Loucy (cell line): ENCODE measurements around the gene LRRC47.

ENCODE experiments used
- H2AFZ ChIP-seq: fragments of 200-600 bp; sonication (generic); 2 replicates; pipeline ENCODE4 v1.6.0; 2016; ENCODE audit warnings: antibody characterized with exemption, mild to moderate bottlenecking, low read length, moderate library complexity
- H3F3A ChIP-seq: fragments of 200-600 bp; 2 replicates; pipeline ENCODE4 v1.6.0; 2016; ENCODE audit warnings: antibody characterized with exemption, low read depth, mild to moderate bottlenecking
- H3K27me3 ChIP-seq: fragments of 200-600 bp; sonication (generic); 2 replicates; pipeline ENCODE4 v1.6.1; 2014; ENCODE audit warnings: low read length, mild to moderate bottlenecking; ENCODE audit not compliant: insufficient read depth, poor library complexity, severe bottlenecking
- H3K36me3 ChIP-seq: fragments of 200-600 bp; sonication (generic); 2 replicates; pipeline ENCODE4 v1.6.1; 2016; ENCODE audit warnings: low read length; ENCODE audit not compliant: insufficient read depth
- H3K4me1 ChIP-seq: fragments of 200-600 bp; sonication (generic); 2 replicates; pipeline ENCODE4 v1.5.1; 2014; ENCODE audit warnings: low read length, mild to moderate bottlenecking; ENCODE audit not compliant: insufficient read depth, poor library complexity, severe bottlenecking
- H3K4me2 ChIP-seq: fragments of 200-600 bp; sonication (generic); 2 replicates; pipeline ENCODE4 v1.6.0; 2014; ENCODE audit warnings: antibody characterized with exemption, low read length, low read depth, mild to moderate bottlenecking; ENCODE audit not compliant: poor library complexity, severe bottlenecking
- H3K4me3 ChIP-seq: fragments of 200-600 bp; sonication (generic); 2 replicates; pipeline ENCODE4 v1.5.1; 2014; ENCODE audit warnings: low read length, mild to moderate bottlenecking, mixed read lengths; ENCODE audit not compliant: poor library complexity, severe bottlenecking
- H3K79me2 ChIP-seq: fragments of 200-600 bp; sonication (generic); 2 replicates; pipeline ENCODE4 v1.6.1; 2014; ENCODE audit warnings: low read length; ENCODE audit not compliant: insufficient read depth
- H3K9ac ChIP-seq: fragments of 200-600 bp; sonication (generic); 2 replicates; pipeline ENCODE4 v1.6.0; 2014; ENCODE audit warnings: mild to moderate bottlenecking, low read depth, low read length, moderate library complexity; ENCODE audit not compliant: poor library complexity, severe bottlenecking
- H3K9me2 ChIP-seq: fragments of 200-600 bp; sonication (generic); replicated peaks from 2 replicates; pipeline ENCODE4 v1.6.1; 2016; ENCODE audit warnings: low read depth, low read length, mixed read lengths
- H3K9me3 ChIP-seq: fragments of 200-600 bp; sonication (generic); 2 replicates; pipeline ENCODE4 v1.6.1; 2014; ENCODE audit warnings: mild to moderate bottlenecking, antibody characterized with exemption, low read length, low read depth; ENCODE audit not compliant: insufficient read depth
- H4K20me1 ChIP-seq: fragments of 200-600 bp; sonication (generic); 2 replicates; pipeline ENCODE4 v1.6.0; 2014; ENCODE audit warnings: antibody characterized with exemption, low read length, mild to moderate bottlenecking; ENCODE audit not compliant: insufficient read depth, poor library complexity, severe bottlenecking
- CTCF ChIP-seq: fragments of 200-600 bp; sonication (generic); conservative IDR thresholded peaks from 2 replicates; pipeline ENCODE4 v1.5.1; 2014; ENCODE audit warnings: mild to moderate bottlenecking, antibody characterized with exemption, low read length
- EZH2phosphoT487 ChIP-seq: fragments of 200-600 bp; IDR thresholded peaks from 2 replicates; pipeline ENCODE4 v1.6.1; 2018; ENCODE audit warnings: antibody characterized with exemption, mild to moderate bottlenecking, moderate library complexity, borderline replicate concordance

Gene LRRC47

GRCh38 chr1:3817821-3818597, 21.7 kb upstream of the LRRC47 start:
- H3K9me3 ChIP-seq = no peaks in the 10 kb centered on the region

GRCh38 chr1:3817138-3817740, 20.9 kb upstream of the LRRC47 start:
- Histone ChIP-seq H4K20me1 (no peaks in the 10 kb centered on the region), H3K4me1 (no peaks in the 10 kb centered on the region), H2AFZ (no peak overlapping the region), H3F3A (no peaks in the 10 kb centered on the region), H3K9me2 (no peaks in the 10 kb centered on the region), H3K9ac (no peak overlapping the region), H3K9me3 (no peaks in the 10 kb centered on the region), H3K36me3 (no peaks in the 10 kb centered on the region), H3K4me3 (no peak overlapping the region), H3K27me3 (no peaks in the 10 kb centered on the region), H3K4me2 (no peak overlapping the region), H3K79me2 (no peaks in the 10 kb centered on the region)
- TF ChIP-seq EZH2phosphoT487 (no peak), CTCF (no peak)

More at GRCh38 chr1:3817821-3818597, 21.7 kb upstream of the LRRC47 start:
- Histone ChIP-seq H3K4me1 (no peaks in the 10 kb centered on the region), H3F3A (no peaks in the 10 kb centered on the region), H3K27me3 (no peaks in the 10 kb centered on the region), H3K9me2 (no peaks in the 10 kb centered on the region), H2AFZ (no peak overlapping the region), H3K36me3 (no peaks in the 10 kb centered on the region), H3K9ac (no peak overlapping the region), H3K79me2 (no peaks in the 10 kb centered on the region), H3K4me2 (no peak overlapping the region), H4K20me1 (no peaks in the 10 kb centered on the region), H3K4me3 (no peak overlapping the region)
- TF ChIP-seq CTCF = no peak
- TF ChIP-seq EZH2phosphoT487 = no peak

DNA sequence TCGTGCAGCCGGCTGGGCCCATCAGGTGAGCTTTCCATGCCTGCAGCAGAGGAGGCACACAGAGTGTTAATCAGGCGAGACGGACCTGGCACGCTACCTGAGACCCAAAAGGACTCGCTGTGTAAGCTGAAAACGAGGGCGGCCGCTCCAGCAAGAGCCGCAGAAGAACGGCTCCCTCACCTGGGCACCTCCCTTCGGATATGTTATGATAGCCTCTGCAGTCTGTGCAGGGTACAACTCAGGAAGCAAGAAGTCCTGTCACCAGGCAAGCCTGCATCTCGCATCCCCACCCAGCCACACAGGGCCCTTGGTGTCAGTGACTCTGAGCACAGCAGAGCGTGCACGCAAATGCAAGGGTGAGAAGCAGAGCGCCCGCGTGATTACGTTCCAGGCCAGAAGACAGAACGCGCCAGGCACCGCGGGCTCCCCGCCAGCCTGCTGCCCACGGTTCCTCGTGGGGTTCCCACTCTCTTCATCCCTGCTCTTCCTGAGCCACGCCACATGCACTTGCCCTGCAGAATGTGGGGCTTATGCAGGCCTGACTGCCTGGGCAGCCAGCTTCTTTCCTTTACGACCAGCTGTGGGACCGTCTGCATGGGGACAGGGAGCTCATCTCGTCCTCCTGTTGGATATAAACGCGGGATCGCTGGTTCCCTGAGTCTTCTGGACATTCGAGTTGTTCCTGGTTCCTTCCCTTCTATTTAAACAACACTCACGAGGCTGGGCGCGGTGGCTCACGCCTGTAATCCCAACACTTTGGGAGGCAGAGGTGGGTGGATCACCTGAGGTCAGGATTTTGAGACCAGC, 20.2 kb upstream of the LRRC47 start:
- Histone ChIP-seq H2AFZ (no peak overlapping the region), H3F3A (no peaks in the 10 kb centered on the region), H3K79me2 (no peaks in the 10 kb centered on the region), H3K9ac (no peak overlapping the region), H3K9me3 (no peaks in the 10 kb centered on the region), H4K20me1 (no peaks in the 10 kb centered on the region), H3K36me3 (no peaks in the 10 kb centered on the region), H3K9me2 (no peaks in the 10 kb centered on the region), H3K27me3 (no peaks in the 10 kb centered on the region), H3K4me2 (no peak overlapping the region), H3K4me3 (no peak overlapping the region), H3K4me1 (no peaks in the 10 kb centered on the region)
- TF ChIP-seq CTCF = no peak
- TF ChIP-seq EZH2phosphoT487 = no peak
